Pancreas (tissue), 10 donors: ENCODE results near the gene BFSP2. TPM values are rescaled to one million over a fixed set of nuclear protein-coding genes. Genes with fewer than 3 reads are reported as not detected.
A peak's percentile ranks its signal among the peaks of the same experiment; 100 is the strongest.

ENCODE experiments used
- ATAC-seq, 4 donors: fragments of 200-7000 bp; cut with Tn5 transposase; one replicate each; pipeline versions ENCODE4 v1.8.0 to v1.9.1; 2020; ENCODE audit warnings: mild to moderate bottlenecking in 4 of 4, moderate library complexity in 4 of 4
- DNase-seq, 6 donors: peaks; one replicate each; pipeline ENCODE4 v3.0.0-alpha.2; 2020
- FAIRE-seq: peaks from 2 replicates; lab custom pipeline; 2012; peaks lifted over from hg19 to GRCh38; lab: Jason Lieb, UNC
- H3K27ac ChIP-seq, 4 donors: fragments of 200-600 bp; sonication (generic); 1 replicate in 3 of 4; 2 replicates in 1 of 4; pipeline versions ENCODE4 v1.5.0 to v1.8.0; 2020
- H3K27me3 ChIP-seq, 4 donors: fragments of 200-600 bp; one replicate each; pipeline ENCODE4 v1.8.0; 2021
- H3K36me3 ChIP-seq, 3 donors: fragments of 200-600 bp; sonication (generic) in 1 of 3; one replicate each; pipeline versions ENCODE4 v1.5.0 to v1.8.0; 2020 to 2021
- H3K4me1 ChIP-seq, 3 donors: fragments of 200-600 bp; one replicate each; pipeline ENCODE4 v1.8.0; 2021
- H3K4me3 ChIP-seq, 4 donors: fragments of 200-600 bp; sonication (generic) in 2 of 4; one replicate each; pipeline versions ENCODE4 v1.5.0 to v1.8.0; 2020 to 2021
- H3K9me3 ChIP-seq, 4 donors: fragments of 200-600 bp; one replicate each; pipeline ENCODE4 v1.8.0; 2021
- CTCF ChIP-seq, 4 donors: fragments of 200-600 bp; sonication (generic) in 3 of 4; IDR thresholded peaks; one replicate each; pipeline versions ENCODE4 v1.5.0 to v1.8.0; 2021; ENCODE audit warnings: antibody characterized with exemption in 4 of 4
- WGBS, 2 donors: extraction: QIAGEN DNeasy Blood & Tissue Kit; methylation state at CpG; one replicate each; pipeline ENCODE4 v1.1.7; 2013; 5-methylcytosine and 5-hydroxymethylcytosine counted together
- intact Hi-C, 3 donors: fragments of 100-400 bp; cut with DNase I; formaldehyde crosslinking; loops; one replicate each; pipeline versions ENCODE4 v1.11.1 to v1.14.2; 2022
- polyA plus RNA-seq, 2 donors: library from polyadenylated mRNA; stranded (reverse); fragments of 200-250 nt; gene quantifications; one replicate each; pipeline ENCODE4 v1.2.3, GENCODE V29; 2013
- total RNA-seq, 6 donors: library from RNA; stranded (reverse); fragmentation: NEBNext Ultra II Directional in 4 of 6; extraction: Animal tissue kit (Norgen Biotek cat#: 25700) in 4 of 6; gene quantifications; one replicate each; pipeline versions ENCODE4 v1.2.1 to v1.2.4, GENCODE V29; 2021 to 2023
- donor health status: healthy with polysubstance abuse.
- donor health status: DM: no; HTN: no; CAD: no; lungs with moderate emphysema.
- donor health status: DM: no; HTN: no; CAD: no.
- donor health status: control.
- donor health status: control.
- donor health status: Bipolar disorder and iron deficiency.
- donor health status: DM: yes; HTN: yes; CAD: no.
- donor health status: DM: no; HTN: no; CAD: no.
- donor health status: DM: no; HTN: no; CAD: no.
- donor health status: DM: yes; HTN: yes; CAD: no.

BFSP2 gene
- total and polyA plus RNA-seq, 8 donors: not detected

- intact Hi-C loops: no loop called here
- Histone ChIP-seq H3K27me3 (no peaks in the 10 kb centered on the region), H3K36me3 (no peaks in the 10 kb centered on the region), H3K27ac (no peak overlapping the region), H3K9me3 (no peaks in the 10 kb centered on the region), H3K4me3 (no peak overlapping the region), H3K4me1 (no peaks in the 10 kb centered on the region)
- no peak for TF ChIP-seq CTCF (IDR thresholded peaks at IDR 0.05)
- whole genome bisulfite sequencing, 2 donors: 75 to 78% methylated on average over 7 of the region's 7 CpGs
- no peak for FAIRE-seq
- ATAC-seq: no peak
- DNase-seq: no peak
Measured at GRCh38 chr3:133393691-133394474, 6.0 kb upstream of the BFSP2 start.

- Histone ChIP-seq H3K27me3 (no peaks in the 10 kb centered on the region), H3K9me3 (no peaks in the 10 kb centered on the region), H3K27ac (no peak overlapping the region), H3K4me3 (no peak overlapping the region), H3K36me3 (no peaks in the 10 kb centered on the region), H3K4me1 (no peaks in the 10 kb centered on the region)
- FAIRE-seq: no peak
- WGBS, 2 donors: 30 to 46% methylated on average over 1 of the region's 1 CpG
- intact Hi-C loops: no loop called here
- no peak for DNase-seq
- TF ChIP-seq CTCF (IDR thresholded peaks at IDR 0.05): no peak
- peak; percentile 43 to 93 (median 56) for ATAC-seq
Measured at GRCh38 chr3:133394561-133395311, 5.1 kb upstream of the BFSP2 start.

GRCh38 chr3:133396906-133397305 lies 3.0 kb upstream of the BFSP2 start:
- no peak for DNase-seq
- no peak for ATAC-seq
- Histone ChIP-seq H3K27ac (no peak overlapping the region), H3K4me1 (no peaks in the 10 kb centered on the region), H3K27me3 (no peaks in the 10 kb centered on the region), H3K4me3 (no peak overlapping the region), H3K36me3 (no peaks in the 10 kb centered on the region), H3K9me3 (no peaks in the 10 kb centered on the region)
- TF ChIP-seq CTCF (IDR thresholded peaks at IDR 0.05): no peak
- WGBS, 2 donors: 84 to 90% methylated on average over 10 of the region's 10 CpGs
- FAIRE-seq: no peak
- intact Hi-C loops: no loop called here

- DNase-seq: no peak
- no peak for FAIRE-seq
- ATAC-seq: peak in 3 of 4 donors; percentile 37 to 65 (median 65)
- no peaks in the 10 kb centered on the region for H3K9me3 ChIP-seq
- intact Hi-C loops: no loop called here
- no peaks in the 10 kb centered on the region for H3K27me3 ChIP-seq
- H3K27ac ChIP-seq: no peak overlapping the region
- H3K4me1 ChIP-seq: no peaks in the 10 kb centered on the region
- 41 to 48% methylated on average over 2 of the region's 2 CpGs for WGBS, 2 donors
- no peak for TF ChIP-seq CTCF (IDR thresholded peaks at IDR 0.05)
- H3K36me3 ChIP-seq: no peaks in the 10 kb centered on the region
- no peak overlapping the region for H3K4me3 ChIP-seq
Measured at GRCh38 chr3:133401374-133402135, 1.7 kb downstream of the BFSP2 start.
